A549 (cell line): ENCODE results near the gene MLC1.

Experiments
- FOSL2 ChIP-seq, 2 experiments: fragments of 450-650 bp in 1 of 2; fragments of >200 bp in 1 of 2; sonication (Bioruptor Twin) in 1 of 2; formaldehyde crosslinking; IDR thresholded peaks; 2 replicates each; pipeline versions ENCODE4 v1.5.0 to v1.6.1; 2016 to 2020; ENCODE audit warnings: mild to moderate bottlenecking in 1 of 2, moderate library complexity in 1 of 2
- JUNB ChIP-seq: fragments of >200 bp; sonication (Bioruptor Twin); formaldehyde crosslinking; IDR thresholded peaks from 2 replicates; pipeline ENCODE4 v1.6.1; 2016
- MYC ChIP-seq: IDR thresholded peaks from 2 replicates; pipeline ENCODE4 v1.6.1; 2012; ENCODE audit warnings: mild to moderate bottlenecking, inconsistent platforms, low read length, improper control_type of control experiment, borderline replicate concordance
- NPAS2 ChIP-seq: fragments of 250-450 bp; sonication (Bioruptor Pico); IDR thresholded peaks from 2 replicates; pipeline ENCODE4 v1.8.0; 2022; ENCODE audit warnings: mild to moderate bottlenecking, moderate library complexity, borderline replicate concordance
- POLR2A ChIP-seq: IDR thresholded peaks from 2 replicates; pipeline ENCODE4 v1.6.1; 2012; ENCODE audit warnings: mild to moderate bottlenecking, low read length
- RAD21 ChIP-seq, 2 experiments: fragments of >200 bp in 1 of 2; sonication (Bioruptor Twin) in 1 of 2; formaldehyde crosslinking in 1 of 2; IDR thresholded peaks in 1 of 2; conservative IDR thresholded peaks in 1 of 2; 2 replicates in 1 of 2; 3 replicates in 1 of 2; pipeline ENCODE4 v1.6.1; 2012 to 2018; ENCODE audit warnings: inconsistent platforms in 1 of 2
- RCOR1 ChIP-seq: fragments of 150-350 bp; IDR thresholded peaks from 2 replicates; pipeline ENCODE4 v1.6.1; 2014; ENCODE audit warnings: antibody characterized with exemption, low read length, low read depth
- TF ChIP-seq, protein P1 (sequence below): fragments of >200 bp; sonication (Bioruptor Twin); formaldehyde crosslinking; IDR thresholded peaks from 3 replicates; pipeline ENCODE4 v1.5.1; 2016
- TF ChIP-seq, protein P2 (sequence below): fragments of 450-650 bp; IDR thresholded peaks from 2 replicates; pipeline ENCODE4 v1.6.1; 2014; ENCODE audit warnings: antibody characterized with exemption
- TF ChIP-seq, protein P3 (sequence below): IDR thresholded peaks from 2 replicates; pipeline ENCODE4 v1.6.1; 2012

DNA sequence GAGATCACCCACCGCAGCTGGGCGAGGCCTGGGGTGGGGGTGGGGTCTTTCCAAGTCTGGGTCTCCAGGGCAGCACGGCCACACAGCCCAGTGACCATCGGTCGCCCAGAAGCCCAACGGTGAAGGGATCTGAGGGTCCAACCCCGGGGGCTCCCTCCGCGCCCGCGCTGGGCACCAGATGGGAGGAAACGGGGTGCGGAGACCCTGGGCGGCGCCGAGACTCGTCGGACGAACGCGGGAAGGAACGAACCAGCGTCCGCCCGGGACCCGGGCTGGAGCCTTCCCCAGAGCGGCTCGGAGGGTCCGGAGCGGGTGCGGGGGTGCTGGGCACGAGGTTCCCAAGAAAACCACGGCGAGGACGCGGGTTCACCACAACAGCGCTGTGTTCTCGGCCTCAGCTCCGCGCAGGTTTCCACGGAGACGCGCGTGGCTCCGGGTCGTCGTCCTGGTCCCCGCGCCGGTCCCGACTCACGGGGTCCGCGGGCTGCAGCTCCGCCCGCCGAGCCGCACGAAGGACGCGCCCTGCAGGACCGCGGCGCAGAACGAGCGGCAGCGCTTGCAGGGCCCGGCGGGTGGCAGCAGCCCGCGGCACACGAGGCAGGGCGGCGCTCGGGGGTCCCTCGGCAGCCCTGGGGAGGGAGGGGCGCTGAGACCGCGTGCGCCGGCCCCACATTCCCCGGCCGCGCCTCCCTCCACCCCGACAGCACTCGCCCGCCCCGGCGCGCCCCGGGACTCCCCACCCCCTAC is 70.4 kb downstream of the MLC1 start:
- TF ChIP-seq, protein P1, sequence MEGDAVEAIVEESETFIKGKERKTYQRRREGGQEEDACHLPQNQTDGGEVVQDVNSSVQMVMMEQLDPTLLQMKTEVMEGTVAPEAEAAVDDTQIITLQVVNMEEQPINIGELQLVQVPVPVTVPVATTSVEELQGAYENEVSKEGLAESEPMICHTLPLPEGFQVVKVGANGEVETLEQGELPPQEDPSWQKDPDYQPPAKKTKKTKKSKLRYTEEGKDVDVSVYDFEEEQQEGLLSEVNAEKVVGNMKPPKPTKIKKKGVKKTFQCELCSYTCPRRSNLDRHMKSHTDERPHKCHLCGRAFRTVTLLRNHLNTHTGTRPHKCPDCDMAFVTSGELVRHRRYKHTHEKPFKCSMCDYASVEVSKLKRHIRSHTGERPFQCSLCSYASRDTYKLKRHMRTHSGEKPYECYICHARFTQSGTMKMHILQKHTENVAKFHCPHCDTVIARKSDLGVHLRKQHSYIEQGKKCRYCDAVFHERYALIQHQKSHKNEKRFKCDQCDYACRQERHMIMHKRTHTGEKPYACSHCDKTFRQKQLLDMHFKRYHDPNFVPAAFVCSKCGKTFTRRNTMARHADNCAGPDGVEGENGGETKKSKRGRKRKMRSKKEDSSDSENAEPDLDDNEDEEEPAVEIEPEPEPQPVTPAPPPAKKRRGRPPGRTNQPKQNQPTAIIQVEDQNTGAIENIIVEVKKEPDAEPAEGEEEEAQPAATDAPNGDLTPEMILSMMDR: no peak
- TF ChIP-seq NPAS2 (CRISPR knock-in tag) (no peak), RAD21 (conservative IDR thresholded peaks at IDR 0.05 in 1 of 2, IDR thresholded peaks at IDR 0.05 in 1 of 2) (no peak), MYC (no peak), POLR2A (no peak), RCOR1 (no peak), FOSL2 (IDR thresholded peaks at IDR 0.05) (no peak), FOSL2 (CRISPR knock-in tag; IDR thresholded peaks at IDR 0.05) (no peak), JUNB (no peak)
- TF ChIP-seq, protein P2, sequence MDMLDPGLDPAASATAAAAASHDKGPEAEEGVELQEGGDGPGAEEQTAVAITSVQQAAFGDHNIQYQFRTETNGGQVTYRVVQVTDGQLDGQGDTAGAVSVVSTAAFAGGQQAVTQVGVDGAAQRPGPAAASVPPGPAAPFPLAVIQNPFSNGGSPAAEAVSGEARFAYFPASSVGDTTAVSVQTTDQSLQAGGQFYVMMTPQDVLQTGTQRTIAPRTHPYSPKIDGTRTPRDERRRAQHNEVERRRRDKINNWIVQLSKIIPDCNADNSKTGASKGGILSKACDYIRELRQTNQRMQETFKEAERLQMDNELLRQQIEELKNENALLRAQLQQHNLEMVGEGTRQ: no peak
- TF ChIP-seq, protein P3, sequence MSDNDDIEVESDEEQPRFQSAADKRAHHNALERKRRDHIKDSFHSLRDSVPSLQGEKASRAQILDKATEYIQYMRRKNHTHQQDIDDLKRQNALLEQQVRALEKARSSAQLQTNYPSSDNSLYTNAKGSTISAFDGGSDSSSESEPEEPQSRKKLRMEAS: no peak
